Chondrocyte (in vitro differentiated cells): ENCODE data around the gene SYNE4. TPM values are rescaled to one million over a fixed set of nuclear protein-coding genes. Genes with fewer than 3 reads are reported as not detected.

Experiments used
- DNase-seq: peaks from one replicate; pipeline ENCODE4 v3.0.0; 2021; ENCODE audit warnings: mixed read lengths, low spot score
- H3K27ac Mint-ChIP-seq: one replicate; pipeline ENCODE4 v1.8.0; 2021; ENCODE audit warnings: mild to moderate bottlenecking, moderate library complexity, mixed read lengths; ENCODE audit not compliant: unreplicated experiment
- H3K27me3 Mint-ChIP-seq: 2 replicates; pipeline ENCODE4 v1.8.0; 2021; ENCODE audit warnings: low read depth, mixed read lengths
- H3K36me3 Mint-ChIP-seq: 2 replicates; pipeline ENCODE4 v1.8.0; 2021; ENCODE audit warnings: low read depth, mixed read lengths
- H3K4me1 Mint-ChIP-seq: 2 replicates; pipeline ENCODE4 v1.8.0; 2021; ENCODE audit warnings: low read depth, mild to moderate bottlenecking, mixed read lengths
- H3K4me3 Mint-ChIP-seq: one replicate; pipeline ENCODE4 v1.8.0; 2021; ENCODE audit warnings: mild to moderate bottlenecking, moderate library complexity, mixed read lengths; ENCODE audit not compliant: unreplicated experiment
- H3K9me3 Mint-ChIP-seq: 2 replicates; pipeline ENCODE4 v1.8.0; 2021; ENCODE audit warnings: low read depth, mixed read lengths
- CTCF ChIP-seq: fragments of 200-600 bp; sonication (generic); IDR thresholded peaks from 2 replicates; pipeline ENCODE4 v1.5.0; 2021; ENCODE audit warnings: antibody characterized with exemption, mild to moderate bottlenecking, moderate library complexity
- total RNA-seq: library from RNA; stranded (reverse); gene quantifications from 3 replicates; pipeline ENCODE4 v1.2.1, GENCODE V29; 2021

The SYNE4 gene
- total RNA-seq, 1 donor from 2014 or later: 0.27 TPM

- Mint-ChIP-seq H3K4me1 (peaks cover 14% of the 10 kb centered on the region), H3K27ac (no peak overlapping the region), H3K36me3 (no peaks in the 10 kb centered on the region), H3K4me3 (no peak overlapping the region), H3K27me3 (no peaks in the 10 kb centered on the region), H3K9me3 (peaks cover 2% of the 10 kb centered on the region)
- no peak for DNase-seq
- TF ChIP-seq CTCF: no peak
Measured at GRCh38 chr19:36040495-36040894, 31.9 kb upstream of the SYNE4 start.

GRCh38 chr19:36032251-36033104, 23.9 kb upstream of the SYNE4 start, which contains the start of gene CLIP3:
CLIP3 (minus strand) TSS chr19:36032873; CDS start chr19:36032357, 516 bp downstream.
- TF ChIP-seq CTCF: peak; percentile 42
- H3K27ac Mint-ChIP-seq: peak within 1 kb of the TSS; percentile 73

GRCh38 chr19:36031308-36031707, 22.7 kb upstream of the SYNE4 start:
- Mint-ChIP-seq H3K4me1 (peaks cover 20% of the 10 kb centered on the region), H3K36me3 (peaks cover 11% of the 10 kb centered on the region), H3K27ac (peak overlapping the region; percentile 15), H3K4me3 (peak overlapping the region; percentile 31), H3K27me3 (no peaks in the 10 kb centered on the region), H3K9me3 (no peaks in the 10 kb centered on the region)
- no peak for TF ChIP-seq CTCF
- DNase-seq: no peak

More at GRCh38 chr19:36032251-36033104, 23.9 kb upstream of the SYNE4 start, which contains the start of gene CLIP3:
- Mint-ChIP-seq H3K9me3 (no peaks in the 10 kb centered on the region), H3K4me3 (peak within 1 kb of the TSS; percentile 80), H3K4me1 (peaks cover 20% of the 10 kb centered on the region), H3K27me3 (no peaks in the 10 kb centered on the region), H3K36me3 (peaks cover 6% of the 10 kb centered on the region)
- DNase-seq: no peak

- H3K9me3 Mint-ChIP-seq: no peaks in the 10 kb centered on the region
- peaks cover 14% of the 10 kb centered on the region for H3K36me3 Mint-ChIP-seq
- peaks cover 20% of the 10 kb centered on the region for H3K4me1 Mint-ChIP-seq
- no peak overlapping the region for H3K4me3 Mint-ChIP-seq
- no peak for DNase-seq
- no peak overlapping the region for H3K27ac Mint-ChIP-seq
- no peaks in the 10 kb centered on the region for H3K27me3 Mint-ChIP-seq
- TF ChIP-seq CTCF: peak; percentile 28
Measured at GRCh38 chr19:36030264-36031148, 21.9 kb upstream of the SYNE4 start.
